Ectodermal cell (in vitro differentiated cells): ENCODE data around the gene GPR108.

Source experiments
- H3K27ac ChIP-seq: 2 replicates; pipeline ENCODE4 v1.7.0; 2013; ENCODE audit warnings: mild to moderate bottlenecking, low read depth, low read length; ENCODE audit not compliant: insufficient read depth, poor library complexity, severe bottlenecking
- H3K27me3 ChIP-seq: 2 replicates; pipeline ENCODE4 v1.7.0; 2013; ENCODE audit warnings: mild to moderate bottlenecking, low read length; ENCODE audit not compliant: insufficient read depth, control insufficient read depth, poor library complexity, severe bottlenecking
- H3K36me3 ChIP-seq: one replicate; pipeline ENCODE4 v1.7.0; 2013; ENCODE audit warnings: low read length; ENCODE audit not compliant: control insufficient read depth, insufficient read depth
- H3K4me1 ChIP-seq: one replicate; pipeline ENCODE4 v1.7.0; 2013; ENCODE audit warnings: low read length; ENCODE audit not compliant: control insufficient read depth, insufficient read depth
- H3K4me3 ChIP-seq: 2 replicates; pipeline ENCODE4 v1.7.0; 2013; ENCODE audit warnings: low read depth, low read length, control low read depth; ENCODE audit not compliant: insufficient read depth
- H3K9me3 ChIP-seq: 2 replicates; pipeline ENCODE4 v1.7.0; 2013; ENCODE audit warnings: mild to moderate bottlenecking, low read length, moderate library complexity; ENCODE audit not compliant: control insufficient read depth
- WGBS, 2 experiments: methylation state at CpG; one replicate each; pipeline ENCODE4 v1.1.7; 2013; ENCODE audit warnings: missing lambda C conversion rate in 2 of 2; 5-methylcytosine and 5-hydroxymethylcytosine counted together

The GPR108 gene

GRCh38 chr19:6745965-6746364 lies 8.6 kb upstream of the GPR108 start:
- Histone ChIP-seq H3K27me3 (no peaks in the 10 kb centered on the region), H3K36me3 (peaks cover 35% of the 10 kb centered on the region), H3K9me3 (no peaks in the 10 kb centered on the region), H3K4me1 (peaks cover 35% of the 10 kb centered on the region), H3K27ac (no peak overlapping the region), H3K4me3 (no peak overlapping the region)
- 94% methylated on average over 19 to 20 of the region's 24 CpGs for WGBS, 2 experiments

- Histone ChIP-seq H3K27me3 (no peaks in the 10 kb centered on the region), H3K27ac (peak overlapping the region; percentile 84), H3K4me3 (peak overlapping the region; percentile 14), H3K36me3 (peaks cover 24% of the 10 kb centered on the region), H3K4me1 (peaks cover 35% of the 10 kb centered on the region), H3K9me3 (no peaks in the 10 kb centered on the region)
- 75 to 77% methylated on average over 41 of the region's 41 CpGs for WGBS, 2 experiments
These were observed 7.3 kb upstream of the GPR108 start for GRCh38 chr19:6744381-6745301.

- peaks cover 17% of the 10 kb centered on the region for H3K36me3 ChIP-seq
- no peaks in the 10 kb centered on the region for H3K27me3 ChIP-seq
- peaks cover 39% of the 10 kb centered on the region for H3K4me1 ChIP-seq
- H3K9me3 ChIP-seq: no peaks in the 10 kb centered on the region
- peak overlapping the region; percentile 14 for H3K4me3 ChIP-seq
- H3K27ac ChIP-seq: peak overlapping the region; percentile 84
- WGBS, 2 experiments: 38 to 40% methylated on average over 15 of the region's 15 CpGs
These were observed 6.5 kb upstream of the GPR108 start for GRCh38 chr19:6743714-6744380.

GRCh38 chr19:6743066-6743465 lies 5.7 kb upstream of the GPR108 start:
- 34 to 36% methylated on average over 7 of the region's 7 CpGs for WGBS, 2 experiments
- Histone ChIP-seq H3K9me3 (no peaks in the 10 kb centered on the region), H3K27ac (peak overlapping the region; percentile 84), H3K4me3 (no peak overlapping the region), H3K4me1 (peaks cover 45% of the 10 kb centered on the region), H3K27me3 (no peaks in the 10 kb centered on the region), H3K36me3 (peaks cover 15% of the 10 kb centered on the region)

- no peaks in the 10 kb centered on the region for H3K9me3 ChIP-seq
- H3K27me3 ChIP-seq: no peaks in the 10 kb centered on the region
- WGBS, 2 experiments: 2% methylated on average over 46 of the region's 46 CpGs
- peak overlapping the region; percentile 85 for H3K4me3 ChIP-seq
- no peak overlapping the region for H3K27ac ChIP-seq
- no peaks in the 10 kb centered on the region for H3K36me3 ChIP-seq
- H3K4me1 ChIP-seq: peaks cover 50% of the 10 kb centered on the region
These were observed 3.4 kb upstream of the GPR108 start for GRCh38 chr19:6740589-6741343.

GRCh38 chr19:6739883-6740588 lies 2.7 kb upstream of the GPR108 start:
- Histone ChIP-seq H3K4me1 (peaks cover 50% of the 10 kb centered on the region), H3K27me3 (no peaks in the 10 kb centered on the region), H3K4me3 (peak overlapping the region; percentile 85), H3K36me3 (no peaks in the 10 kb centered on the region), H3K27ac (peak overlapping the region; percentile 45), H3K9me3 (no peaks in the 10 kb centered on the region)
- 0 to 1% methylated on average over 33 to 34 of the region's 34 CpGs for WGBS, 2 experiments

GRCh38 chr19:6739390-6739882 lies 2.1 kb upstream of the GPR108 start, which contains the start of gene TRIP10:
TRIP10 (plus strand) TSS chr19:6739680; CDS start chr19:6739762, 82 bp downstream.
- peak within 1 kb of the TSS; percentile 85 for H3K4me3 ChIP-seq
- peak within 1 kb of the TSS; percentile 72 for H3K27ac ChIP-seq
- no peaks in the 10 kb centered on the region for H3K9me3 ChIP-seq
- no peaks in the 10 kb centered on the region for H3K27me3 ChIP-seq
- peaks cover 44% of the 10 kb centered on the region for H3K4me1 ChIP-seq
- 0 to 1% methylated on average over 47 of the region's 47 CpGs for WGBS, 2 experiments
- H3K36me3 ChIP-seq: no peaks in the 10 kb centered on the region

GRCh38 chr19:6738787-6739389 lies 1.5 kb upstream of the GPR108 start:
- peak overlapping the region; percentile 72 for H3K27ac ChIP-seq
- H3K4me1 ChIP-seq: peaks cover 40% of the 10 kb centered on the region

More at GRCh38 chr19:6738787-6739389, 1.5 kb upstream of the GPR108 start:
- Histone ChIP-seq H3K4me3 (peak overlapping the region; percentile 11), H3K27me3 (no peaks in the 10 kb centered on the region), H3K9me3 (no peaks in the 10 kb centered on the region), H3K36me3 (no peaks in the 10 kb centered on the region)
- 26 to 30% methylated on average over 24 of the region's 24 CpGs for WGBS, 2 experiments
